ENCODE results near the gene CHPT1.
"Not testable (repeated sequence)": the region's sequence is repeated elsewhere in the genome, so short reads cannot be mapped to it uniquely, and the experiment has no call there.

Gene CHPT1

DNA sequence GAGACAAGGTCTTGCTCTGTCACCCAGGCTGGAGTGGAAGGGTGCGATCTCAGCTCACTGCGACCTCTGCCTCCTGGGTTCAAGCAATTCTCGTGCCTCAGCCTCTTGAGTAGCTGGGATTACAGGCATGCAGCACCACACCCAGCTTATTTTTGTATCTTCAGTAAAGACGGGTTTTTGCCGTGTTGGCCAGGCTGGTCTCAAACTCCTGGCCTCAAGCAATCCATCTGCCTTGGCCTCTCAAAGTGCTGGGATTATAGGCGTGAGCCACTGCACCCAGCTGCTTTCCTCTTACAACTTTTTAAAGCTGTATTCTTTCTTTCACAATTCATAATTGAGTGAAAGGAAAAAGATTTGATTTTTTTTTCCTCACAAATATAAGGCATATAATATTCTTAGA, 15.8 kb upstream of the CHPT1 start:
- DNase-seq (ENCODE audit: low read depth in 2 of 3, low spot score in 2 of 3), result not testable (repeated sequence)

DNA sequence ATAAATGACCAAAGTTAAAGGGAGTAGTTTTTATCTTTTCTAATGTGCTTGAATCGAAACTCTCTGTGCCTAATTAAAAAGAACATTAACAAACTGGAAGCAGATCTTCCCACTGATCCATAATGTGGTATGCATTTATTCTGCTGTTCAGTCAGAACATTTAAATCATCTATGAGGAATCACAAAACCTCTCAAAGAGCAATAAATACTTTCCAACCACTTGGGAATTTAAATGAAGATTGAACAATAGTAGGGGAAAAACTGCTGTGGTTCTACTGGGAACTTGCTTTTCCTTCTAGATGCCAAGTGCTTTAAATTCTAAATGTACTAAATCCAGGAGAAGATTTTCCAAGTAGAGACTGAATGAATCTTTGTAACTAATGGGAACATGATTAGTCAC, 12.3 kb upstream of the CHPT1 start:
- no peak for DNase-seq (ENCODE audit: low read depth in 2 of 3, low spot score in 2 of 3)

DNA sequence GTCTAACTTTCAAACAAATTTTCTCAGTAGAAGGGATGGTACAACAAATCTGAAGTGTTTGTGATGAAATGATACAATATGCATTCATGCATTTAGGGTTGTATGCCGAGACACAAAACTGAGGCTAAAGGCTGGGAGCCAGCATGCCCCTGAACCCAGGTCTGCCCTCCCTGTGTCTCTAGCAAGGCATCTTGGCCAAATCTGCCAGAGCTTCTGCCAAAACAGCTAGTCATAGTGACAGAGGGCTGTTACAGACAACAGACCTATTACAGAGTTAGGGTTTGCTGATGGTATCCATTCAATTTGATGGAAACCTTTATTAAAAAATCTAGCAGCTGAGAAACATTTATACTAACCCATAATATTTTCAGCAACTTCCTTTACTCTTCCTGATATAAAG, 11.3 kb upstream of the CHPT1 start:
- no peak for DNase-seq (ENCODE audit: low read depth in 2 of 3, low spot score in 2 of 3)

DNA sequence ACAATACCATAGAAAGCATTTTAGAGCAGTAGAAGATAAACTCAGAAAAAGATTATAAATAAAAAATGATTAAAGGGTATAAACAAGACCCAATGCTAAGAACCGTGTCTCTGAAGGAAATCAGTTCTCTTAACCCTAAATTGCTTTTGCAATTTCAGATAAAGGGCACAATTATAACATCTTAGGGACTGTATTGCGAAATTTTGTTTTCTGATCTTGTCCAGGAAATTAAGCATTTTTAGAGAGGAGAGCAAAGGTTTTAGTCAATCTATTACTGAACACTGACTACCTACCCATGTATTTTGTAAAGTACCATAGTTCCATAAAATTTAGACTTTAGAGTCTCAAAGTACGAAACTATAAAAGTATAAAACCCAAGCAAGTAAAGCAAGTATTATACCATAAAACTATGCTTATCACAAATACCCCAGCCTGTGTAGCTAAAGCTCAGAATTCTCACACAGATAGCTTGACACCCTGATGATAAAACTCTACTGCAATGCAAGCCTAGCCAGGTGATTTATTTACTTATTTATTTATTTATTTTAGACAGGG, 6.8 kb upstream of the CHPT1 start:
- DNase-seq (ENCODE audit: low read depth in 2 of 3, low spot score in 2 of 3), result no peak

DNA sequence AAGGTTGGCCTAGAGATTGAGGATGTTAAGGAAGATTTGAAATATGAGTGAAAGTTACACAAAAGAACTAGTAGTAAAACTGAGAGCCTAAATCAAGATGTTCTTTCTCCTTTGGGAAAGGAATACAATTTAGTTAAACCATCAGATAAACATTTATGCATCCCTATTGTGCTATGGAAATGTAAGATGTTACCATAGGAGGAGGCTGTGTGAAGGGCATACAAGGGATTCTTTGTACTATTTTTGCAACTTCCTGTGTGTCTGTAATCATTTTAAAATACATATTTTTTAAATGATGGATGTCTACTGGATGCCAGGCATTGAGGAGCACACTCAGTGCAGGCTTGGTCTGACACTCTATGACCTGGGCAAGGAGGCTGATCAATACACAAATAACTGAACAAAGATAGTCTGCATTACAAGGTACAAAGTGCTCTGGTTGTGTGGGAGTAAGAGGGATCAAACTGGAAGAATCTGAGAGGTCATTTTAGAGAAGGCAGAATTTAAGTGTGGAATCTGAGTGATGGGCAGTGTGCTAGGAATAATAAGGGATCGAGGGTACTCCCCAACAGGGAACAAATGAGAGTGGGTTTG, 5.8 kb upstream of the CHPT1 start:
- DNase-seq (ENCODE audit: low read depth in 2 of 3, low spot score in 2 of 3), result no peak

DNA sequence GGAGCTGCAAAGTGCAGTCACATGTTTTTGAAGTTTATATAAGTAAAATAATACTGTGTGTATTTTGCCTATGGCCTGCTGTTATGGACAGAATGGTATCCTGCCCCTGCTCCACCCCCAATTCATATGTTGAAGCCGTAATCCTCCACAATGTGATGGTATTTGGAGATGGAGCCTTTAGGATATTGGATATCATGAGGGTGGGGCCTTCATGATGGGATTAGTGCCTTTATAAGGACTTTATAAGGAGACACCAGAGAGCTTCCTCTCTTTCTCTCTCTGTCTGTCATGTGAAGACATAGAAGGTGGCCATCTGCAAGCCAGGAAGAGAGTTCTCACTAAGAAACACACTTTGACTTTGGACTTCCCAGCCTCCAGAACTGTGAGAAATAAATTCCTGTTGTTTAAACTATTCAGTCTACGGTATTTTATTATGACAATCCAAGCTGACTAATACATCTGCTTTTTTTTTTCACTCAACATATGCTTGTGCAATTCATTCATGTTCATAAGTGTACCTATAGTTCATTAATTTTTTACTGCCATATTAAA, 3.1 kb upstream of the CHPT1 start:
- DNase-seq (ENCODE audit: low read depth in 2 of 3, low spot score in 2 of 3), result no peak

DNA sequence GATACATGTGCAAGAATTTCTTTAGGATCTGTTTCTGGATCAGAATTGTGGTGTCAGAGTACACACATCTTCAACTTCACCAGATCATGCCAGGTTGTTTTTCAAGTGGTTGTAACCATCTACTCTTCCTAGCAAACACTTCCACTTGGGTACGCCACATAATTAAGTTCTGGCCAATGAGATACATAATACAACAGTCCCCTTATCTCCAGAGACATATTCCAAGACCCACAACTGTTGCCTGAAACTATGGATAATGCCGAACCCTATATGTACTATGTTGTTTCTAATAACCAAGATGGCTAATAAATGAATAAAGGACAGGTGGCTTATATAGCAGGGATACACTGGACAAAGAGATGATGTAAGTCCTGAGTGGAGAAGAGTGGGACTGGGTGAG, 2.5 kb upstream of the CHPT1 start:
- no peak for DNase-seq (ENCODE audit: low read depth in 2 of 3, low spot score in 2 of 3)

DNA sequence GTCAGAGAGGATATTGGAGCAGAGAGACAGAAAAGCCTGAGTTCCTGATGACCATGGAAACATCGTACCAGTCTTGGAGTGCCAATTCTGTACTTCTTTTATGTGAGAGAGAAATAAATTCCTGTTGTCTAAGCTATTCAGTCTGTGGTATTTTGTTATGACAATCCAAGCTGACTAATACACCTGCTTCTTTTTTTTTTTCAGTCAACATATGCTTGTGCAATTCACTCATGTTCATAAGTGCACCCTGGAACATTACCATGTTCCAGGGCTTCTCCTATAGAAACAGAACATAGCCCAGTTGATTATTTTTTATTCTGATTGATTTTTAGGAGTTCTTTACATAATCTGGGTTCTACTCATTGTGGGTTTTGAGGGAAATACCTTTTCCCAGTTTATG, 1.7 kb upstream of the CHPT1 start:
- DNase-seq (ENCODE audit: low read depth in 2 of 3, low spot score in 2 of 3), result no peak

DNA sequence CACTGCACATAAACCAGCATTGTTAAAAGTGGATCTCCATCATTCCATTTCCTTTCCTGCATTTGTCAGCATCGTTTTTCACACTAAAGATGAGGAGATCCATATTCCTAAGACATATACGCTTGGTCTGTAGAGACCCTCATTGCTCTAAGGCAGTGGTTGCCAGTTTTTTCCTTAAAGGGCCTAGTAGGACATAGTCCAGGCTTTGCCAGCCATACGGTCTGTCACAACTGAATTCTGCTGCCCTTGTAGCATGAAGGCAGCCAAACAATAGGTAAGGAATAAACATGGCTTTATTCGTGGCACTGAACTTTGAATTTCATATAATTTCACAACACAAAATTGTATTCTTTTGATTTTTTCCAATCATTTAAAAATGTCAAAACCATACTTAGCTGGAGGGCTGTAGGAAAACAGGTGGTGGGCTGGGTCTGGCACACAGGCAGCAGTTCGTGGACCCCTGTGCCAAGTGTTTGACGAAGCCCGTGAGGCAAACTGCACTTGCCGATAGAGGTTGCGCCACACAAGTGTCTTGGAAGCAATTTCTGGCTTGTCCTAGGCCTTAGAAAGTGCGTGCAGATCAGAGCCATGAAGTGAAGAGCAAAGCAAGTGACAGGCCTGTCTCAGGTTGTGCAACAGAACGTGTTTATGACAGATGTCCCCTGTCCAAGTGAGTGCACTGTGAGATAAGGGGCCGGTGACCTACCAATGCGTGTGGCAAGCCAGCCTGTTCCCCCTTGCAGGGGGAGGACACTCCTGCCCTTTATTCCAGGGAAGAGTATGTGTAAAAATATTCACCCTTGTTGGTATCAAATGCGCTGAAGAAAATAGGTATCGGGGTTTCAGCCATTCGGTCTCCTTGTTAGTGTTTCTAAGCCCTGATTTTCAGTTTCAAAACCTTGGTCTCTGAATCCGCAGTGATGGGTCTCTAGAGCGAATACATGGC, 916 bp upstream of the CHPT1 start:
- DNase-seq (ENCODE audit: low read depth in 2 of 3, low spot score in 2 of 3), result peak in 1 of 3 experiments; percentile 5

DNA sequence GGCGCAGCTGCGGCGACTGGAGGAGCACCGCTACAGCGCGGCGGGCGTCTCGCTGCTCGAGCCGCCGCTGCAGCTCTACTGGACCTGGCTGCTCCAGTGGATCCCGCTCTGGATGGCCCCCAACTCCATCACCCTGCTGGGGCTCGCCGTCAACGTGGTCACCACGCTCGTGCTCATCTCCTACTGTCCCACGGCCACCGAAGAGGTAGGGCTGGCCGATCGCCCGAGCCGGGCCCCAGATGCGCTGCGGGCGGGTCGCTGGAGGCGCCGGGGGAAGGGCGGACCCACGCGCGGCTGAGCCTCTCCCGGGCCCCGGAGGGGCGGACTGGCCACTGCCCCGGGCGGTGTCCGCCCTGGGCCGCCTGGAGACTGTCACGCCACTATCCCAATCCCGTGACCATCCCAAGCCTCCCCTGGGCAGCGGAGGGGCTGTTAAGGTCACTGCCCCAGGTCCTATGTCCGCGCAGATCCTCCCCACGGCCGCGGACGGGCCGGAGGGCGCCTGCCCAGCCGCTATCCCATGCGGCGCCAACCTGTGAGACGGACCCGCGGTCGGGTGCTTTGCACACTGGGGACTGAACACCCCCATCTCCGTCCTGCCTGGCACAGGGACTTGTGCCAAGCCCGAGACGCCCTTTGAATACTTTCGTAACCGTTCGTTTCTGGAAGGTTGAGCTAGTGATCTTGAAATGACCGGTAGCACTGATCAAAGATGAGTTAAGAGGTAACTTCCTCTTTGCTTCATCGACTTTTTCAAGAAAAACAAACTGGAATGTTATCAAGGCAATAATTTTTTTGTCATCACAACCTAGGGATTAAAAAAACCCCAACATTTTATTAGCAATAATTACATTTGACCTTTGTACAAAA, 725 bp downstream of the CHPT1 start:
- DNase-seq (ENCODE audit: low read depth in 2 of 3, low spot score in 2 of 3), result peak in 1 of 3 experiments; percentile 23

DNA sequence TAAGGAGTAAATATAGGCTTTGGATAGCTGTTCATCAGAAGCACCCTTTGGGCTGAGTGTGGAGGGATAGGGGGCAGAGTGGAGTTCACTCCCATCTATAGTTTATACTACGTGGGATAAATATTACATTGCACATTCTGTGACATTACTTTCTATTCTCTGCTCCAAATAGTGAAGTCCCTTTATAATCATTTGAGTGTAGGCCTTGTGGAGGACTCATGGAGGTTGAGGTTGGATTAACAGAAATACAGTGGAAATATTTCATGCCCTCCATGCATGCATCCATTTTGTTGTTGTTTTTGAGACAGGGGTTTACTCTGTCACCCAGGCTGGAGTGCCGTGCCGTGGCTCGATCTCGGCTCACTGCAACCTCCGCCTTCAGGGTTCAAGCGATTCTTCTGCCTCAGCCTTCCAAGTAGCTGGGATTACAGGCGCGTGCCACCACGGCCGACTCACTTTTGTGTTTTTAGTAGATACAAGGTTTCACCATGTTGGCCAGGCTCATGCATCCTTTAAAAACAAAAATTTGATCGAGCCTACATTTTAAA, 1.4 kb downstream of the CHPT1 start:
- DNase-seq (ENCODE audit: low read depth in 2 of 3, low spot score in 2 of 3), result no peak

DNA sequence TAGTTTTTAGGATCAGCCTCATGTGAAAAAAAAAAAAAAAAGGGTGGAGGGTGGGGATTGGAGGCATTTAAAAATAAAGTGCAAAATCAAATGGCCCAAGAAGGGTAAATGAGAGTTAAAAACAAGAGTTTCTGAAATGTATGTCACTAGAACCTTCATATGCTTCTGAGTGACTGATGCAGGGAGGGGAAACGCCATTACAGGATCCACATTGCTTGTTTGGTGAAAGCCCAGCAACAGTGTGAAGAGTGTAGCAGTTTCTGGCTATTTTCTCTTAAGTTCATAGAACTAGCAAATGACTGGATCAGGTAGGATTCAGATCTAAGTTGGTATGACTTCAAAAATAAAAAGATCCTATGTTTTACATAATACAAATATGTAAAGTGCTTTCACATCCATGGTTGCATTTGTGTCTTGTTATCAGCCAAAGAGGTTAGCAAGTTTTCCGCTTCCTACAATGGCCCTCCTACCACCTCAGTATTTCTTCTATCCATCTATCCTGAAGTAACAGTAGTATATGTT, 2.9 kb downstream of the CHPT1 start:
- no peak for DNase-seq (ENCODE audit: low read depth in 2 of 3, low spot score in 2 of 3)

DNA sequence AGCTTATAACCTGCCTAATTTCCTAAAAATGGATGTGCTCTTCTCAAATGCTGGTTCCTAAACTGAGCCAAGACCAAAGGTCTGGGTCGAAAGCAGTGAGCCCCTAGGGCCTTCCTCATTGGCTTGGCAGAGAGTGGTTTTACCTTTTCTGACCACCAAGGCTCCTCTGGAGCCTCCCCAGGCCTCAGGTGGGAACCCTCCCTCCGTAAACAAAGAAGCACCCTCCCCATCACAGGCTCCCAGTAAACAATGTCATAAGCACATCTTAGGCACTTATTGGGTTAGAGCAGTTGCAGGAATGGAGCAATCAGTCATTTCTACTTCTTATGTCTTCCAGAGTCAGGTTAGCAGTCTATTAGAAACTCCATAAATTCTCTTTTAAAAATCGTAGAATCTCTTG, 6.0 kb downstream of the CHPT1 start:
- DNase-seq (ENCODE audit: low read depth in 2 of 3, low spot score in 2 of 3), result no peak

DNA sequence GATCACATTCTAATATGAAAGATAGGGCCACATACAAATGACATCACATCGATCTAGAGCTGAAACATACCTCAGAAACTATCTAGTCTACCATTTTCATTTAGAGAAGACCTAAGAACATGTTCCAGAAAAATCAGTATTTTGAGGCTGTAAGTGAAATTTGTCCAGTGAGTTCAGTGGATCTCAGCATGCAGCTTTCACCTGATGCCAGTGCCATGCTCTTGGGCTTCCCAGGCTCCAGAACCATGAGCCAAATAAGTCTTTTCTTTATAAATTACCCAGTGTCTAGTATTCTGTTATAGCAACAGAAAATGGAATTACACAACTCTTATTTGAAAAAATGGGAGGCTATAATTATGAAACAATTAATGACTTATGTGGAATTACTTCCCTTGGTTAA, 9.0 kb downstream of the CHPT1 start:
- no peak for DNase-seq (ENCODE audit: low read depth in 2 of 3, low spot score in 2 of 3)

DNA sequence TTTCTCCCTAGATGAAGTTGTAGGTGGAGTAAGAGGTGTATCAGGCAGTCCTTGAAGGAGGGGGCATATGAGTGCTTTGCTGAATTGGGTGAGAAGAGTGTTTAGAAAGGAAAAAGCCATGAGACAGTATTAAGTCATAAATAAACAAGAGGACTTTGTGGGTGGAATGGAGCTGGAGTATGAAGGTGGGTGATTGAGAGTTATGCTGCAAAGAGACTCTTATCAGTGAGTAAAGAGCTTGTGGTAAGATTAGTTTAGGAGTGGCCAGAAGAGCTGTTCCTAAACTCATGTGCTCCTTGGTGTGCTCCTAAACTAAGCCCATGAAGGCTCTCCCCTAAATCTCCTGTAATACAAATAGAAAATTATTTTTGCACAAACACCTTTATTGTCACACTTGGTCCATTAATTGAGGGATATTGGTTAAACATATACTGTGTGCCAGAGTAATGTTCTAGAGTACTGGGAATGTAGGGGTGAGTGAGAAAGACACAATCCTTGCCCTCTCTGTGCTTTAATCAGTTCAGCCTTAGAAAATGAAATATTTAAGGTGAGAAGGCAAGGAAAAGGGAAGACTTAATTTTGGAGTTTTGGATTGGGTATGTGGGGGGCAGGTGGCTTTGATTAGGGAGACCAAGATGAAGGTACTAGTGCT, 9.8 kb downstream of the CHPT1 start:
- DNase-seq (ENCODE audit: low read depth in 2 of 3, low spot score in 2 of 3), result no peak

DNA sequence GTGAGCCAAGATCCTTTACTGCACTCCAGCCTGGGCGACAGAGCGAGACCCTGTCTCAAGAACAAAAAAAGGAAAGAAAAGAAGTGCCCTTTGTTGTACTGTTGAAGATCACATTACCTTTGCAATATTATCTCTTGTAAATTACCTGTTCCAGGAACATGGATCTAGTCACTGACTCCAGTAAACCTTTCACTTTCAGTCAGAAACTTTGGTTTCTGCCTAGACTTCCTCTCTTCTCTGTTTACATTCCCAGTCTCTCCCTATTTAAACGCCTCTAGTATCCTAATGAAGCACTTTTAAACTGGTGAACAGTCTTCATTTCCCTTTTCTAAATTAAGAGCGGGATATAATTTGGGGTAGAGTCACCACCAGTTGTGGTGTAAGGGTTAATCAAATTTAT, 12.8 kb downstream of the CHPT1 start:
- no peak for DNase-seq (ENCODE audit: low read depth in 2 of 3, low spot score in 2 of 3)

DNA sequence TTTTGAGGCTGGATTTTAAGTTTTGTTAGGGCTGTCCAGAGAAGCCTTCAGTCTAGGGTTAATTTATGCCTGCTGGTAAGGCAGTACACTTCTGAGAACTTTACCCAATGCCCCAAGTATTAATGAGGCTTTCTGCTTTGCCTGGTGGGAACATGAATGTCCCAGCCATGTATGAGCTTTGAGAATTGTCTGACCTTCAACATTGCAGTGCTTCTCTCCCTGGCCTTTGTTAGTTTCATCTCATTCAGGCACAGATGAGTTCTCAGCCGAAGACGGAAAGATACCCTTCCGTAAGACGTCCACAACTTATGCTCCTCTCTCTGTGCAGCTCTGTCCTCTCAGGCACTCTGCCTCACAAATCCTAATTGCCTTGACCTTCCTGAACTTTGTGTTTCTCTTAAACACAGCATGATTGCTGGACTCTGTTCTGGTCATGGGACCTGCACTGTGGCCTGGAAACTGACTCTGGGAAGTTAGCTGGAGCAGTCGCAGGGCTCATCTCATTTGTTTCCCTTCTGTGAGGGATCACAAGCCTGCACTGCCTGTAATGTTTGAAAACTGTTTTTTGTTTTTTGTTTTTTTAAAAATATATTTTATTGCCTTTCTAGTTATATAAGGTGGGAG, 15.7 kb downstream of the CHPT1 start:
- DNase-seq (ENCODE audit: low read depth in 2 of 3, low spot score in 2 of 3), result no peak

DNA sequence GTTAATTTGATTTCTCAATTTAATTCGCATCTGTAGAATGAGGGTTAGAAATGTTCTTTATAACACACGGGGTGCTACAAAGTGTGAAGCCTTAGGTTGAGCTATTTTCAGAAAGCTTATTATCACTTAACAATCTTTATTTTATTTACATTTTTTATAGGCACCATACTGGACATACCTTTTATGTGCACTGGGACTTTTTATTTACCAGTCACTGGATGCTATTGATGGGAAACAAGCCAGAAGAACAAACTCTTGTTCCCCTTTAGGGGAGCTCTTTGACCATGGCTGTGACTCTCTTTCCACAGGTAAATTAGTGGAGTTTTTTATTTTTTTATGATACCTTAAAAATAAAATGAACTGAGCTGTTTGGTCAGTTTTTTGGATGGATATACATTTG, 16.5 kb downstream of the CHPT1 start:
- no peak for DNase-seq (ENCODE audit: low read depth in 2 of 3, low spot score in 2 of 3)

DNA sequence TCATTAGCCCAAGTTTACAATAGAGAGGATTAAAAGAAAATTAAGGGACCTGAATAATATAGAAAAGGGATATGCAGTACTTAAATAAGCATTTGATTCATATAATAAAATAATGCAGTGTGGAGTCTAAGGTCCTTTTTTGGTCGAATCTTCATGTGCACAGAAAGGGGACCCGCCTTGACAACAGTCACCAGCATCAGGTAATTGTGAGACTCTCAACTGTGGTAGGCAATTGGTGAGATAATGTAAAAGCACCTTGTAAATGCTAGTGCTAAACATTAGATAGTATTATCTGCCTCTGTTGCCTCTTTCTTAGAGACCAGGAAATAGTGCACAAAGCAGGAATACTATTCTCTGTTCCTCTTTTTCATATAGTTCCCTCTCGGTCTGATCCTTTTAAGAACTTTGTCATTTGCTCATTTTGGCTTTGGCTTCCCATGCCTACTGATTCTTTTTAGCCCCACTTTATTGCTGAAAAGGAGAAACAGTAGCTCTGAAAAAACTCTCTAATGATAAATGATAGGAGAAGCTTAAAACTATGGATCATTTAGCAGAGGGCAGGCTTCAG, 17.5 kb downstream of the CHPT1 start:
- no peak for DNase-seq (ENCODE audit: low read depth in 2 of 3, low spot score in 2 of 3)

Data from activated CD8-positive, alpha-beta memory T cell treated with anti-CD3 and anti-CD28 coated beads for 48 hours (primary cell).